Sigmoid colon (tissue), 7 donors: ENCODE data around the gene ABI2. TPM values are rescaled to one million over a fixed set of nuclear protein-coding genes. Genes with fewer than 3 reads are reported as not detected.
"Not testable (repeated sequence)": the region's sequence is repeated elsewhere in the genome, so short reads cannot be mapped to it uniquely, and the experiment has no call there.

Experiments
- DNase-seq: peaks from one replicate; pipeline ENCODE4 v3.0.0-alpha.2; 2019
- H3K27ac ChIP-seq, 4 donors: fragments of 200-600 bp; sonication (generic); one replicate each; pipeline ENCODE4 v1.5.1; 2016 to 2019; ENCODE audit warnings: mild to moderate bottlenecking in 1 of 4
- H3K27me3 ChIP-seq, 3 donors: fragments of 200-600 bp; sonication (generic); one replicate each; pipeline ENCODE4 v1.5.1; 2019; ENCODE audit warnings: mild to moderate bottlenecking in 1 of 3
- H3K36me3 ChIP-seq, 4 donors: fragments of 200-600 bp; sonication (generic); one replicate each; pipeline ENCODE4 v1.5.1; 2016 to 2019
- H3K4me1 ChIP-seq, 4 donors: fragments of 200-600 bp; sonication (generic); one replicate each; pipeline ENCODE4 v1.5.1; 2017 to 2019
- H3K4me3 ChIP-seq, 4 donors: fragments of 200-600 bp; sonication (generic); one replicate each; pipeline ENCODE4 v1.5.1; 2017 to 2019; ENCODE audit warnings: mild to moderate bottlenecking in 2 of 4, moderate library complexity in 1 of 4
- H3K9me3 ChIP-seq, 4 donors: fragments of 200-600 bp in 3 of 4; sonication (generic) in 3 of 4; one replicate each; pipeline versions ENCODE4 v1.5.1 to v1.6.1; 2013 to 2019
- EP300 ChIP-seq, 4 donors: sonication (generic); formaldehyde crosslinking; IDR thresholded peaks; one replicate each; pipeline ENCODE4 v1.6.1; 2017; ENCODE audit warnings: antibody characterized with exemption in 4 of 4
- POLR2A ChIP-seq, 2 donors: fragments of 450-650 bp; IDR thresholded peaks; one replicate each; pipeline ENCODE4 v1.6.1; 2016; ENCODE audit warnings: antibody characterized with exemption in 2 of 2, mild to moderate bottlenecking in 2 of 2, moderate library complexity in 2 of 2
- POLR2AphosphoS5 ChIP-seq, 4 donors: sonication (generic); formaldehyde crosslinking; IDR thresholded peaks; one replicate each; pipeline ENCODE4 v1.6.1; 2017; ENCODE audit warnings: antibody characterized with exemption in 4 of 4
- WGBS, 2 donors: extraction: QIAGEN DNeasy Blood & Tissue Kit; methylation state at CpG; one replicate each; pipeline ENCODE4 v1.1.7; 2013; 5-methylcytosine and 5-hydroxymethylcytosine counted together
- intact Hi-C: fragments of 100-400 bp; cut with DNase I; formaldehyde crosslinking; loops from one replicate; pipeline ENCODE4 v1.15.1; 2023
- polyA plus RNA-seq, 3 donors: library from polyadenylated mRNA; stranded (reverse); fragments of 200-250 nt; gene quantifications; one replicate each; pipeline ENCODE4 v1.2.3, GENCODE V29; 2013
- total RNA-seq, 4 donors: library from RNA; depleted of rRNA; stranded (reverse); fragments of >200 nt; gene quantifications; one replicate each; pipeline ENCODE4 v1.1.0, GENCODE V29; 2016
- TF ChIP-seq, protein P1 (sequence below), 4 experiments: fragments of 450-650 bp in 3 of 4; fragments of 200-600 bp in 1 of 4; IDR thresholded peaks; one replicate each; pipeline ENCODE4 v1.5.1; 2016 to 2019; ENCODE audit warnings: antibody characterized with exemption in 4 of 4, mild to moderate bottlenecking in 3 of 4, moderate library complexity in 2 of 4
- donor health status: healthy with polysubstance abuse.
- donor health status: Bipolar disorder and iron deficiency.
- donor health status: healthy.

ABI2 gene
- total and polyA plus RNA-seq, 7 donors = 3.6 to 61.9 (median 38.3) TPM

DNA sequence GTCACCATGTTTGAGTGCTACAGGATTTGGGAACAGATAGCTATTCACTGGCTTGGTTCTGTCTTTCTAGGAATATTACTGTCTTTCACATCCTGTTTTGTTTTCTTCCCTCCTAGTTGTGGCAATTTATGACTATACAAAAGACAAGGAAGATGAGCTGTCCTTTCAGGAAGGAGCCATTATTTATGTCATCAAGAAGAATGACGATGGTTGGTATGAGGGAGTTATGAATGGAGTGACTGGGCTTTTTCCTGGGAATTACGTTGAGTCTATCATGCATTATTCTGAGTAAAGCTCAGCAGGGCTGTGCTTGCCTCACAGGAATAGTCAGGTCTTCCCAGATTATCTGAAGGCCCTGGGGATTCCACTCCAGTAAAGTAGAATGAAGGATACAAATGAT is 98.9 kb downstream of the ABI2 start:
- Histone ChIP-seq H3K27ac (no peak overlapping the region), H3K27me3 (no peaks in the 10 kb centered on the region), H3K4me3 (no peak overlapping the region), H3K9me3 (no peaks in the 10 kb centered on the region), H3K36me3 (peaks cover 0 to 31% (median 2%) of the 10 kb centered on the region in 4 donors), H3K4me1 (no peaks in the 10 kb centered on the region)
- intact Hi-C loops = no loop called here
- no peak for DNase-seq
- no peak for TF ChIP-seq POLR2A (IDR thresholded peaks at IDR 0.05)
- TF ChIP-seq, protein P1, sequence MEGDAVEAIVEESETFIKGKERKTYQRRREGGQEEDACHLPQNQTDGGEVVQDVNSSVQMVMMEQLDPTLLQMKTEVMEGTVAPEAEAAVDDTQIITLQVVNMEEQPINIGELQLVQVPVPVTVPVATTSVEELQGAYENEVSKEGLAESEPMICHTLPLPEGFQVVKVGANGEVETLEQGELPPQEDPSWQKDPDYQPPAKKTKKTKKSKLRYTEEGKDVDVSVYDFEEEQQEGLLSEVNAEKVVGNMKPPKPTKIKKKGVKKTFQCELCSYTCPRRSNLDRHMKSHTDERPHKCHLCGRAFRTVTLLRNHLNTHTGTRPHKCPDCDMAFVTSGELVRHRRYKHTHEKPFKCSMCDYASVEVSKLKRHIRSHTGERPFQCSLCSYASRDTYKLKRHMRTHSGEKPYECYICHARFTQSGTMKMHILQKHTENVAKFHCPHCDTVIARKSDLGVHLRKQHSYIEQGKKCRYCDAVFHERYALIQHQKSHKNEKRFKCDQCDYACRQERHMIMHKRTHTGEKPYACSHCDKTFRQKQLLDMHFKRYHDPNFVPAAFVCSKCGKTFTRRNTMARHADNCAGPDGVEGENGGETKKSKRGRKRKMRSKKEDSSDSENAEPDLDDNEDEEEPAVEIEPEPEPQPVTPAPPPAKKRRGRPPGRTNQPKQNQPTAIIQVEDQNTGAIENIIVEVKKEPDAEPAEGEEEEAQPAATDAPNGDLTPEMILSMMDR (IDR thresholded peaks at IDR 0.05) = no peak
- TF ChIP-seq EP300 (IDR thresholded peaks at IDR 0.05) = no peak
- no peak for TF ChIP-seq POLR2AphosphoS5 (IDR thresholded peaks at IDR 0.05)
- 91 to 92% methylated on average over 2 of the region's 2 CpGs for WGBS, 2 donors

DNA sequence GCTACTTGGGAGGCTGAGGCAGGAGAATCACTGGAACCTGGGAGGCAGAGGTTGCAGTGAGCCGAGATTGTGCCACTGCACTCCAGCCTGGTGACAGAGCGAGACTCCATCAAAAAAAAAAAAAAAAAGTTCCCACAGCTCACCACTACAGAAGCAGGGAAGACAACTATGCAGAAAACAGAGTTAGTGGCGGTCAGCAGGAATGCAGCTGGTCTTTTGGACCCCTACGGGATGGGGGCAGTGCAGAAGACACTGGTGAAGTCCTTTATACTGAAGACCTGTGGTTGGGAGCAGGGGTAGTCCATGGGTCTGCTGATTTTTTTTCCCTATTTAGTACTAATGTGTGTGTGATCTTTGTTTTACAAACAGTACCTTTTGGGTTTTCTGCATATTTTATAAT is 101.4 kb downstream of the ABI2 start:
- H3K27ac ChIP-seq, DNase-seq, H3K9me3 ChIP-seq, intact Hi-C loops, H3K4me3 ChIP-seq, H3K4me1 ChIP-seq, H3K27me3 ChIP-seq: not testable (repeated sequence)
- 97 to 99% methylated on average over 4 of the region's 4 CpGs for WGBS, 2 donors
- peaks cover 0 to 24% (median 0%) of the 10 kb centered on the region in 4 donors for H3K36me3 ChIP-seq

DNA sequence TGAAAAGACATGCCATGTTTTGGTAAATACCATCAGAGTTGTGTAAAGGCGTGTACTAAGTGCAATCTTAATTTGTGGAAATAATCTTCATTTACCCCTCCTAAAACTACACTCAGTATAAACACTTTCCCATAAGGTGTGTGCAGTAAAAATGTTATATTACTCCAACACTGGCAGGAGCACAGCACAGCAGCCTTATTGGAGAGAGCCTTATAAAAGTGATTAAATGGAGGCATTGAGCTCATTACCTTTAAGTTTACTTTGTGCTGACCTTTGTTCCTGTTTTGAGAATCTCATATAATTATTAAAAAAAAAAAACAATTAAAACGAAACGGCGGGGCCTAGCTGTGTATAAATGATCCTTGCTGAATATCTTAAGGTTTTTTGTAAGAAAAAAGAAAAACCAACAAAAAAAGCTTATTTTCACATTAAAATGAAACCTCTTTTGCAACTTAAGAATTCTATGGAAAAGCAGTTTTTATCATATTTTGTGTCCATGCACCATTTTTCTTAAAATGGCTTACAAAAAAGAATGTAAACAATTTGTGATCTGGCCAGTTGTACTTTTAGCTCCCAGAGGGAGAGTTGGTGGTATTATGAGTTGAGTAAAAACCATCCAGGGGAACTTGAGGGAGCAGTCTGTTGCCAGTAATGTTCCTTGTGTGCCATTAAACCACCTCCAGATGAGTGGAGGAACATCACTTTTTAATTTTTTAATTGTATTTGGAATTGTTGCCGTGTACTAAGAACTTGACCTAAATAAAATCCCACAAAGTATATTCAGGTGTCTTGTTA is 103.4 kb downstream of the ABI2 start:
- TF ChIP-seq POLR2A (IDR thresholded peaks at IDR 0.05) (no peak), POLR2AphosphoS5 (IDR thresholded peaks at IDR 0.05) (no peak), EP300 (IDR thresholded peaks at IDR 0.05) (no peak)
- TF ChIP-seq, protein P1 (IDR thresholded peaks at IDR 0.05) = no peak
- 19 to 67% methylated on average over 5 of the region's 5 CpGs for WGBS, 2 donors
- Histone ChIP-seq H3K27me3 (no peaks in the 10 kb centered on the region), H3K4me1 (no peaks in the 10 kb centered on the region), H3K4me3 (no peak overlapping the region), H3K9me3 (no peaks in the 10 kb centered on the region), H3K36me3 (peaks cover 0 to 21% (median 0%) of the 10 kb centered on the region in 4 donors), H3K27ac (no peak overlapping the region)
- intact Hi-C loops = no loop called here
- no peak for DNase-seq

DNA sequence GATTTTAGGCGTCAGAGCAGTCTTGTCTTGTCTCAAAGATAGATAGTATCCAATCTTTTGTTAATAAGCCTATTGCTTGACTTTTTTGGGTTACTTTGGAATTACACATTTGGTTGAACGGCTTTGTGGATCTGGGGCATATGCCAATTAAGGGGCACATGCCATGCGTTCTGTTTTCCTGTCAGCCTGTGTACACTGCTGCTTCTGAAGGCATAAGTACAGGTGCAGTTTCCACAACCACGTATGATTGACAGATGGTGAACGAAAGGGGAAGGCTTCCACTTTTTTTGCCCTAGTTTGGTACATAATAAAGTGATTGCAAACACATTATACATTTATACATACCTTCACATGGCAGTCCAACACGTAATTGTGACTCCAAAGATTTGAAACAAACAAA is 104.6 kb downstream of the ABI2 start:
- H3K27me3 ChIP-seq = no peaks in the 10 kb centered on the region
- H3K36me3 ChIP-seq = peaks cover 0 to 23% (median 0%) of the 10 kb centered on the region in 4 donors
- 66 to 68% methylated on average over 6 of the region's 6 CpGs for WGBS, 2 donors
- H3K27ac ChIP-seq = no peak overlapping the region
- H3K4me3 ChIP-seq = no peak overlapping the region
- H3K4me1 ChIP-seq = no peaks in the 10 kb centered on the region
- intact Hi-C loops = no loop called here
- DNase-seq = no peak
- no peaks in the 10 kb centered on the region for H3K9me3 ChIP-seq
- TF ChIP-seq, protein P1 (IDR thresholded peaks at IDR 0.05) = no peak
- TF ChIP-seq POLR2AphosphoS5 (IDR thresholded peaks at IDR 0.05) (no peak), EP300 (IDR thresholded peaks at IDR 0.05) (no peak), POLR2A (IDR thresholded peaks at IDR 0.05) (no peak)

DNA sequence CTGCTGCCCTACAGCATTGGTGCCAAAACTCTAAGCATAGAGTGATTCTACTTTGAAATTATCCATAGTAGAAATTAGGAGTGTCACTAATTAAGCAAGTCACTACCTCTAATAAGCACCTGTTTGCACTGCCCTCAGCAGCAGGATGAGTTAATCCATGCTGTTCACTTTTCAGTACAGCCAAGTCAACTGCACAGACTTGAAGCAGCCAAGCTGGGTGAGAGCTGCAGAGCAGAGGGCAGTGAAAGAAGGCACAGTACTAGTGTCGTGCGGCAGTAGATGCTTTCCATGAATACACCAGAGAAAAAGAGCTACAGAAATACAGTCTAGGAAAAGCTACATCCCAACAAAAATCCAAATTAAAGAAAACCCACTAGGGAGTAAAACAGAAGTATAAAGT is 108.3 kb downstream of the ABI2 start:
- H3K4me1 ChIP-seq = no peaks in the 10 kb centered on the region
- DNase-seq = no peak
- H3K9me3 ChIP-seq = no peaks in the 10 kb centered on the region
- peaks cover 0 to 44% (median 6%) of the 10 kb centered on the region in 4 donors for H3K36me3 ChIP-seq
- no peak overlapping the region for H3K4me3 ChIP-seq
- H3K27me3 ChIP-seq = no peaks in the 10 kb centered on the region
- intact Hi-C loops = no loop called here
- H3K27ac ChIP-seq = no peak overlapping the region
- 90 to 93% methylated on average over 2 of the region's 2 CpGs for WGBS, 2 donors
- TF ChIP-seq, protein P1 (IDR thresholded peaks at IDR 0.05) = no peak
- TF ChIP-seq POLR2A (IDR thresholded peaks at IDR 0.05) (no peak), POLR2AphosphoS5 (IDR thresholded peaks at IDR 0.05) (no peak), EP300 (IDR thresholded peaks at IDR 0.05) (no peak)
